HL-60 (cell line): Measurements from ENCODE around the gene COL4A2.

Source experiments
- DNase-seq, 2 experiments: peaks; one replicate each; pipeline ENCODE4 v3.0.0-alpha.2; 2010 to 2020; ENCODE audit warnings: low read depth in 1 of 2, low spot score in 1 of 2
- H3K27ac ChIP-seq: fragments of 250-450 bp; sonication (Bioruptor Pico); replicated peaks from 2 replicates; pipeline ENCODE4 v1.5.1; 2020; ENCODE audit warnings: mild to moderate bottlenecking, moderate library complexity
- H3K27me3 ChIP-seq: fragments of 250-450 bp; sonication (Bioruptor Pico); 2 replicates; pipeline ENCODE4 v1.5.1; 2021; ENCODE audit warnings: mild to moderate bottlenecking, moderate library complexity; ENCODE audit not compliant: insufficient read depth, poor library complexity, severe bottlenecking
- H3K4me3 ChIP-seq: replicated peaks from 2 replicates; pipeline ENCODE4 v1.5.1; 2011; ENCODE audit warnings: mild to moderate bottlenecking, control low read depth, low read length; ENCODE audit not compliant: insufficient read depth
- GABPA ChIP-seq: IDR thresholded peaks from 2 replicates; pipeline ENCODE4 v1.6.1; 2012; ENCODE audit warnings: low read depth
- POLR2AphosphoS5 ChIP-seq: IDR thresholded peaks from 2 replicates; pipeline ENCODE4 v1.6.1; 2012; ENCODE audit warnings: low read depth
- SPI1 ChIP-seq: IDR thresholded peaks from 2 replicates; pipeline ENCODE4 v1.6.1; 2012; ENCODE audit warnings: low read depth, mild to moderate bottlenecking, borderline replicate concordance
- TF ChIP-seq, protein P1 (sequence below): IDR thresholded peaks from one replicate; pipeline ENCODE4 v1.5.1; 2011; ENCODE audit warnings: low read length, control low read depth, inconsistent platforms; ENCODE audit not compliant: insufficient read depth
- TF ChIP-seq, protein P2 (sequence below): IDR thresholded peaks from 2 replicates; pipeline ENCODE4 v1.6.1; 2012; ENCODE audit warnings: low read depth; ENCODE audit not compliant: insufficient replicate concordance

The COL4A2 gene

DNA sequence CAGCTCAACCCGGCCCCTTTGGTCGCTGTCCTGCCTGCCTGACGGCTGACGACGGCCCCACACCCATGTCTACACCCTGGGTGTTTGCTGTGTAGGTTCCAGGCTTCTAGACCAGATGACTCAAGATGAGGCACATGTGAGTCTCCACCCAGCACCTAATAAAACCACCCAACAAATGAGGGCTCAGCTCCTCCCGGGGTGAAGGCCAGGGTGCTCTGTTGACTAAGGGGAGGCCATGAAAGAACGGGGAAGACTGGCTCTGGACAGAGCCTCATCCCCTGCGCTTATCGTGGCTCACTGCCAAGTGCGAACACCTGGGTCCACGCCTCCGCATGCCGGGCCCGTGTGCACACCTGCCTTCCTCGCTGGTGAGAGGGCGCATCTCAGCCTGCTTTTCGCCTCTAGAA is 39.6 kb downstream of the COL4A2 start:
- Histone ChIP-seq H3K27ac (no peak overlapping the region), H3K4me3 (no peak overlapping the region), H3K27me3 (peaks cover 26% of the 10 kb centered on the region)
- TF ChIP-seq GABPA (no peak), POLR2AphosphoS5 (no peak), SPI1 (no peak)
- TF ChIP-seq, protein P1, sequence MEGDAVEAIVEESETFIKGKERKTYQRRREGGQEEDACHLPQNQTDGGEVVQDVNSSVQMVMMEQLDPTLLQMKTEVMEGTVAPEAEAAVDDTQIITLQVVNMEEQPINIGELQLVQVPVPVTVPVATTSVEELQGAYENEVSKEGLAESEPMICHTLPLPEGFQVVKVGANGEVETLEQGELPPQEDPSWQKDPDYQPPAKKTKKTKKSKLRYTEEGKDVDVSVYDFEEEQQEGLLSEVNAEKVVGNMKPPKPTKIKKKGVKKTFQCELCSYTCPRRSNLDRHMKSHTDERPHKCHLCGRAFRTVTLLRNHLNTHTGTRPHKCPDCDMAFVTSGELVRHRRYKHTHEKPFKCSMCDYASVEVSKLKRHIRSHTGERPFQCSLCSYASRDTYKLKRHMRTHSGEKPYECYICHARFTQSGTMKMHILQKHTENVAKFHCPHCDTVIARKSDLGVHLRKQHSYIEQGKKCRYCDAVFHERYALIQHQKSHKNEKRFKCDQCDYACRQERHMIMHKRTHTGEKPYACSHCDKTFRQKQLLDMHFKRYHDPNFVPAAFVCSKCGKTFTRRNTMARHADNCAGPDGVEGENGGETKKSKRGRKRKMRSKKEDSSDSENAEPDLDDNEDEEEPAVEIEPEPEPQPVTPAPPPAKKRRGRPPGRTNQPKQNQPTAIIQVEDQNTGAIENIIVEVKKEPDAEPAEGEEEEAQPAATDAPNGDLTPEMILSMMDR = no peak
- TF ChIP-seq, protein P2, sequence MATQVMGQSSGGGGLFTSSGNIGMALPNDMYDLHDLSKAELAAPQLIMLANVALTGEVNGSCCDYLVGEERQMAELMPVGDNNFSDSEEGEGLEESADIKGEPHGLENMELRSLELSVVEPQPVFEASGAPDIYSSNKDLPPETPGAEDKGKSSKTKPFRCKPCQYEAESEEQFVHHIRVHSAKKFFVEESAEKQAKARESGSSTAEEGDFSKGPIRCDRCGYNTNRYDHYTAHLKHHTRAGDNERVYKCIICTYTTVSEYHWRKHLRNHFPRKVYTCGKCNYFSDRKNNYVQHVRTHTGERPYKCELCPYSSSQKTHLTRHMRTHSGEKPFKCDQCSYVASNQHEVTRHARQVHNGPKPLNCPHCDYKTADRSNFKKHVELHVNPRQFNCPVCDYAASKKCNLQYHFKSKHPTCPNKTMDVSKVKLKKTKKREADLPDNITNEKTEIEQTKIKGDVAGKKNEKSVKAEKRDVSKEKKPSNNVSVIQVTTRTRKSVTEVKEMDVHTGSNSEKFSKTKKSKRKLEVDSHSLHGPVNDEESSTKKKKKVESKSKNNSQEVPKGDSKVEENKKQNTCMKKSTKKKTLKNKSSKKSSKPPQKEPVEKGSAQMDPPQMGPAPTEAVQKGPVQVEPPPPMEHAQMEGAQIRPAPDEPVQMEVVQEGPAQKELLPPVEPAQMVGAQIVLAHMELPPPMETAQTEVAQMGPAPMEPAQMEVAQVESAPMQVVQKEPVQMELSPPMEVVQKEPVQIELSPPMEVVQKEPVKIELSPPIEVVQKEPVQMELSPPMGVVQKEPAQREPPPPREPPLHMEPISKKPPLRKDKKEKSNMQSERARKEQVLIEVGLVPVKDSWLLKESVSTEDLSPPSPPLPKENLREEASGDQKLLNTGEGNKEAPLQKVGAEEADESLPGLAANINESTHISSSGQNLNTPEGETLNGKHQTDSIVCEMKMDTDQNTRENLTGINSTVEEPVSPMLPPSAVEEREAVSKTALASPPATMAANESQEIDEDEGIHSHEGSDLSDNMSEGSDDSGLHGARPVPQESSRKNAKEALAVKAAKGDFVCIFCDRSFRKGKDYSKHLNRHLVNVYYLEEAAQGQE = no peak
- DNase-seq = no peak

DNA sequence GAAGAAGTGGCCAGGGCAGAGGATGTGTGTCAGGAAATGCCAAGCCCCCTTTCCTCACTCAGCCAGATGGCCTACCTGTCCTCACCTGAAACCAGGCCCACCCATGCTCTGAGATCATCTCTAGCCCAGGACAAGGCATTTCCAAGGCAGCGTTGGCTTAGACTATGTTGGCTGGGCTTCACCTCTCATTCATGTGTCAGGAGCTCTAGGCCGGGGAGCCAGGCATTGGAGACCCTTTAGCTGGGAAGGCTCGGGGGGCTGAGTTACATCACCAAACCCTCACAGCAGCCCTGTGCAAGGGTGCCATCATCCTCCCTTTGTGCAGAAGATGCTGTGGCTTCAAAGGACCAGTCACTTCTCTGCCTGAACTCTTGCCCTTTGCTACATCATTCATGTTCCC is 40.0 kb downstream of the COL4A2 start:
- H3K4me3 ChIP-seq = no peak overlapping the region
- no peak for DNase-seq
- peaks cover 21% of the 10 kb centered on the region for H3K27me3 ChIP-seq
- TF ChIP-seq GABPA = no peak
- TF ChIP-seq POLR2AphosphoS5 = no peak
- TF ChIP-seq, protein P2 = no peak
- TF ChIP-seq, protein P1 = no peak
- TF ChIP-seq SPI1 = no peak
- H3K27ac ChIP-seq = no peak overlapping the region

DNA sequence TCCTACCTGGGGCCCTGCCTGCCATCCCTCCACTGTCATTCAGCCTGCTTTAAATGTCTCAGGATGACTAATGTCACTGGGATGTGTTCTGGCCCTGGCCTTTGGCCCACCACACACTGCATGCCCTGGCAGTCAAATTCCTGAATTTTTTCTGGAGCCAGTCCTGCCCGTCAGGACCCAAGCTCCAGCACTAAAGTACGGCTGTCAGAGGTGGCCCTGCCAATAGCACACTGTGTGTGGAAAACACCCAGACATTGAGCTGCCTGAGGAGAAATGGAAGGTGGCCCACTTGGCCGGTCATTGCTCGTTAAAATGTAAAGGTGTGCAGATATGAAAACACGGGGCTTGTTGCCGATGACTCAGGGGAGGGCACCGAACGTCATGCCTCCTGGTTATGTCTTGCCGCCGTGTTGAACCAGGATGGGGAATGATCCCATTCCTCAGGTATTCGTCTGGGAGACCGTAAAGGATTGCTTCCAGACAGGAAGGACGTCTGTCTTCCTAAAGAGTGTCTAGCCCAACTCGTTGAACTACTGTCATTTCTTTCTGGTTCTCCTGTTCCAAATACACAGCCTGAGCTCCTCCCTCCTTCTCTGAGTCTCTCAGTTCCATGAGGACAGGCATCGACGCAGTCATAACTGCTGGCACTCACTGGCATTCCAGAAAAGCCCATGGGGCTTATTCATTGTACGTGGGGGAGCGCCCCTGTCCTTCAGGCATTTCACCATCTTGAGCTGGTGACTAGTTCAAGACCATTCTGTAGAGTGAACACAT is 40.6 kb downstream of the COL4A2 start:
- DNase-seq = no peak
- Histone ChIP-seq H3K4me3 (no peak overlapping the region), H3K27ac (no peak overlapping the region), H3K27me3 (peaks cover 17% of the 10 kb centered on the region)
- no peak for TF ChIP-seq POLR2AphosphoS5
- no peak for TF ChIP-seq SPI1
- TF ChIP-seq GABPA = no peak
- TF ChIP-seq, protein P2 = no peak
- TF ChIP-seq, protein P1 = no peak
